HFF-Myc (cell line): ENCODE results near the gene TBL1Y.

ENCODE experiments used
- DNase-seq: peaks from one replicate; pipeline ENCODE4 v3.0.0-alpha.2; 2011; ENCODE audit warnings: low read depth; ENCODE audit errors: extremely low read depth
- H3K4me3 ChIP-seq: replicated peaks from 2 replicates; pipeline ENCODE4 v1.5.1; 2011; ENCODE audit warnings: low read depth, mild to moderate bottlenecking, control low read depth, low read length
- CTCF ChIP-seq: IDR thresholded peaks from 2 replicates; pipeline ENCODE4 v1.5.1; 2012; ENCODE audit warnings: mild to moderate bottlenecking, low read depth, low read length, control low read depth; ENCODE audit errors: missing control alignments

The TBL1Y gene

GRCh38 chrY:7094365-7094764 is 183.9 kb downstream of the TBL1Y start:
- H3K4me3 ChIP-seq: no peak overlapping the region
- TF ChIP-seq CTCF: no peak
- DNase-seq: no peak

GRCh38 chrY:7097021-7097420 is 186.5 kb downstream of the TBL1Y start:
- TF ChIP-seq CTCF: no peak
- DNase-seq: no peak
- no peak overlapping the region for H3K4me3 ChIP-seq

- H3K4me3 ChIP-seq: no peak overlapping the region
- TF ChIP-seq CTCF: no peak
- DNase-seq: no peak
Measured at GRCh38 chrY:7099742-7100141, 189.2 kb downstream of the TBL1Y start.

GRCh38 chrY:7102680-7103079 is 192.2 kb downstream of the TBL1Y start:
- no peak for TF ChIP-seq CTCF
- DNase-seq: no peak
- no peak overlapping the region for H3K4me3 ChIP-seq

- no peak overlapping the region for H3K4me3 ChIP-seq
- no peak for DNase-seq
- TF ChIP-seq CTCF: no peak
Measured at GRCh38 chrY:7107179-7107578, 196.7 kb downstream of the TBL1Y start.

- no peak for TF ChIP-seq CTCF
- no peak for DNase-seq
- no peak overlapping the region for H3K4me3 ChIP-seq
Measured at GRCh38 chrY:7110086-7110485, 199.6 kb downstream of the TBL1Y start.

GRCh38 chrY:7115871-7116270 is 205.4 kb downstream of the TBL1Y start:
- TF ChIP-seq CTCF: no peak
- no peak overlapping the region for H3K4me3 ChIP-seq
- DNase-seq: no peak
